GM23248 (cell line): ENCODE measurements around the gene AP2M1.

Experiments
- EZH2 ChIP-seq: fragments of 200-600 bp; sonication (generic); IDR thresholded peaks from 2 replicates; pipeline ENCODE4 v1.6.1; 2018; ENCODE audit warnings: antibody characterized with exemption, mild to moderate bottlenecking; ENCODE audit not compliant: insufficient read depth, poor library complexity, severe bottlenecking
- EZH2phosphoT487 ChIP-seq: fragments of 200-600 bp; sonication (generic); IDR thresholded peaks from 2 replicates; pipeline ENCODE4 v1.6.1; 2018; ENCODE audit warnings: antibody characterized with exemption, moderate library complexity, mild to moderate bottlenecking, low read depth; ENCODE audit not compliant: insufficient read depth

- TF ChIP-seq EZH2 (no peak), EZH2phosphoT487 (no peak)
Measured at GRCh38 chr3:184143327-184143726, 31.3 kb upstream of the AP2M1 start.
